PC-9 (cell line): Measurements from ENCODE around the gene HTRA1.

Source experiments
- CTCF ChIP-seq: fragments of 200-600 bp; sonication (generic); conservative IDR thresholded peaks from 2 replicates; pipeline ENCODE4 v1.6.1; 2017; ENCODE audit warnings: mixed run types, antibody characterized with exemption, mild to moderate bottlenecking, moderate library complexity
- EZH2 ChIP-seq: fragments of 200-600 bp; sonication (generic); IDR thresholded peaks from 2 replicates; pipeline ENCODE4 v1.8.0; 2017; ENCODE audit warnings: antibody characterized with exemption, low read depth

GRCh38 chr10:122421054-122421625 lies 40.2 kb upstream of the HTRA1 start:
- TF ChIP-seq CTCF (no peak), EZH2 (no peak)
